H1 (cell line): ENCODE data around the gene ETV1. TPM values are rescaled to one million over a fixed set of nuclear protein-coding genes. Genes with fewer than 3 reads are reported as not detected.
A peak's percentile ranks its signal among the peaks of the same experiment; 100 is the strongest.

Source experiments
- CTCF ChIA-PET: fragments of 300-600 bp; sonication (Branson Sonifier 250); formaldehyde crosslinking; loops from one replicate; lab custom pipeline; 2021; ENCODE audit not compliant: partially characterized antibody; lab: Charles Lee
- POLR2A ChIA-PET: fragments of 300-600 bp; sonication (Branson Sonifier 250); formaldehyde crosslinking; loops from one replicate; lab custom pipeline; 2021; ENCODE audit warnings: inconsistent platforms; ENCODE audit not compliant: partially characterized antibody; lab: Charles Lee
- DNase-seq, 2 experiments: peaks; one replicate each; pipeline versions ENCODE4 v3.0.0 to v3.0.0-alpha.2; 2010 to 2022; ENCODE audit warnings: low spot score in 2 of 2, low read depth in 1 of 2, mixed read lengths in 1 of 2
- FAIRE-seq: peaks from 2 replicates; lab custom pipeline; 2011; peaks lifted over from hg19 to GRCh38; lab: Jason Lieb, UNC
- H2AFZ ChIP-seq: 2 replicates; pipeline ENCODE4 v1.8.1; 2012; ENCODE audit warnings: low read length, inconsistent platforms
- H2AK5ac ChIP-seq: 2 replicates; pipeline ENCODE4 v1.6.1; 2013; ENCODE audit warnings: low read depth, low read length
- H2BK120ac ChIP-seq: replicated peaks from 2 replicates; pipeline ENCODE3; 2013; ENCODE audit warnings: low read depth, low read length, inconsistent platforms
- H2BK12ac ChIP-seq: 2 replicates; pipeline ENCODE4 v1.6.1; 2013; ENCODE audit warnings: low read depth, low read length
- H2BK15ac ChIP-seq: 2 replicates; pipeline ENCODE4 v1.6.1; 2013; ENCODE audit warnings: low read length
- H2BK20ac ChIP-seq: 2 replicates; pipeline ENCODE4 v1.6.1; 2013; ENCODE audit warnings: low read length
- H2BK5ac ChIP-seq: 2 replicates; pipeline ENCODE4 v1.6.1; 2013; ENCODE audit warnings: low read depth, low read length
- H3K14ac ChIP-seq: 2 replicates; pipeline ENCODE4 v1.6.1; 2013; ENCODE audit warnings: inconsistent platforms; ENCODE audit not compliant: insufficient read length
- H3K18ac ChIP-seq: 2 replicates; pipeline ENCODE4 v1.6.1; 2013; ENCODE audit warnings: low read length; ENCODE audit errors: extremely low read depth
- H3K23ac ChIP-seq: 2 replicates; pipeline ENCODE4 v1.6.1; 2013; ENCODE audit warnings: inconsistent platforms; ENCODE audit not compliant: insufficient read length
- H3K23me2 ChIP-seq: 2 replicates; pipeline ENCODE4 v1.6.1; 2013; ENCODE audit warnings: low read depth, low read length
- H3K27ac ChIP-seq: 2 replicates; pipeline ENCODE4 v1.6.1; 2011; ENCODE audit warnings: low read depth, low read length, inconsistent platforms
- H3K27me3 ChIP-seq, 4 experiments: replicated peaks in 1 of 4; 1 replicate in 1 of 4; 2 replicates in 3 of 4; pipeline versions ENCODE4 v1.6.1 to v1.8.1; 2011 to 2013; ENCODE audit warnings: low read length in 3 of 4, mild to moderate bottlenecking in 3 of 4, inconsistent platforms in 2 of 4, mixed read lengths in 2 of 4, moderate library complexity in 1 of 4; ENCODE audit not compliant: control insufficient read depth in 3 of 4, insufficient read depth in 3 of 4; ENCODE audit errors: extremely low read depth in 1 of 4
- H3K36me3 ChIP-seq, 4 experiments: 2 replicates each; pipeline versions ENCODE4 v1.6.1 to v1.8.1; 2011 to 2013; ENCODE audit warnings: mild to moderate bottlenecking in 4 of 4, low read length in 3 of 4, moderate library complexity in 2 of 4, control low read depth in 1 of 4, inconsistent platforms in 1 of 4; ENCODE audit not compliant: insufficient read depth in 4 of 4, control insufficient read depth in 2 of 4
- H3K4ac ChIP-seq: replicated peaks from 2 replicates; pipeline ENCODE3; 2013; ENCODE audit warnings: low read length, low read depth, mixed read lengths, inconsistent platforms; ENCODE audit not compliant: insufficient read length
- H3K4me1 ChIP-seq, 4 experiments: replicated peaks in 1 of 4; 1 replicate in 1 of 4; 2 replicates in 3 of 4; pipeline versions ENCODE4 v1.6.1 to v1.8.1; 2011 to 2013; ENCODE audit warnings: low read length in 3 of 4, inconsistent platforms in 2 of 4, mixed read lengths in 1 of 4; ENCODE audit not compliant: insufficient read depth in 4 of 4, control insufficient read depth in 3 of 4
- H3K4me2 ChIP-seq, 2 experiments: 2 replicates each; pipeline versions ENCODE4 v1.6.1 to v1.8.1; 2011 to 2013; ENCODE audit warnings: low read depth in 2 of 2, low read length in 2 of 2, control low read depth in 1 of 2, inconsistent platforms in 1 of 2, mild to moderate bottlenecking in 1 of 2; ENCODE audit not compliant: insufficient read depth in 1 of 2
- H3K4me3 ChIP-seq, 4 experiments: fragments of 200-600, 300-600 bp in 1 of 4; sonication (generic), shearing (Covaris generic), sonication (Bioruptor Twin) in 1 of 4; 2 replicates each; pipeline versions ENCODE4 v1.5.1 to v1.8.1; 2011 to 2016; ENCODE audit warnings: low read length in 4 of 4, low read depth in 3 of 4, control low read depth in 2 of 4, inconsistent platforms in 2 of 4, mild to moderate bottlenecking in 2 of 4, mixed read lengths in 1 of 4, moderate library complexity in 1 of 4; ENCODE audit not compliant: insufficient read depth in 2 of 4; ENCODE audit errors: extremely low read depth in 1 of 4
- H3K56ac ChIP-seq: replicated peaks from 2 replicates; pipeline ENCODE3; 2013; ENCODE audit warnings: low read depth, mild to moderate bottlenecking, mixed read lengths, low read length, inconsistent platforms; ENCODE audit not compliant: insufficient read length
- H3K79me1 ChIP-seq: 2 replicates; pipeline ENCODE4 v1.6.1; 2013; ENCODE audit warnings: low read depth, low read length, control low read depth
- H3K79me2 ChIP-seq, 2 experiments: 2 replicates each; pipeline versions ENCODE4 v1.6.1 to v1.8.1; 2012 to 2013; ENCODE audit warnings: low read length in 2 of 2, mild to moderate bottlenecking in 2 of 2, inconsistent platforms in 1 of 2; ENCODE audit not compliant: insufficient read depth in 2 of 2, control insufficient read depth in 1 of 2
- H3K9ac ChIP-seq, 4 experiments: replicated peaks in 1 of 4; 1 replicate in 1 of 4; 2 replicates in 3 of 4; pipeline versions ENCODE4 v1.6.1 to v1.8.1; 2011 to 2013; ENCODE audit warnings: low read depth in 3 of 4, low read length in 3 of 4, control low read depth in 2 of 4, mild to moderate bottlenecking in 2 of 4, moderate library complexity in 2 of 4, inconsistent platforms in 1 of 4; ENCODE audit errors: extremely low read depth in 1 of 4
- H3K9me3 ChIP-seq, 2 experiments: 2 replicates each; pipeline versions ENCODE4 v1.6.1 to v1.8.1; 2012 to 2013; ENCODE audit warnings: mild to moderate bottlenecking in 2 of 2, moderate library complexity in 2 of 2, control low read depth in 1 of 2, inconsistent platforms in 1 of 2, low read depth in 1 of 2, low read length in 1 of 2, mixed read lengths in 1 of 2; ENCODE audit not compliant: insufficient read depth in 2 of 2
- H4K20me1 ChIP-seq, 2 experiments: replicated peaks in 1 of 2; 2 replicates each; pipeline versions ENCODE3 to v1.8.1; 2011 to 2013; ENCODE audit warnings: inconsistent platforms in 2 of 2, low read length in 2 of 2, mild to moderate bottlenecking in 1 of 2; ENCODE audit not compliant: insufficient read depth in 2 of 2, control insufficient read depth in 1 of 2
- H4K5ac ChIP-seq: 2 replicates; pipeline ENCODE4 v1.6.1; 2013; ENCODE audit warnings: low read length, low read depth, mixed read lengths, inconsistent platforms; ENCODE audit not compliant: insufficient read length
- H4K8ac ChIP-seq: 2 replicates; pipeline ENCODE4 v1.8.0; 2013; ENCODE audit warnings: mild to moderate bottlenecking, moderate library complexity, low read length, inconsistent platforms; ENCODE audit not compliant: insufficient read depth; ENCODE audit errors: extremely low read depth
- H4K91ac ChIP-seq: replicated peaks from 2 replicates; pipeline ENCODE3; 2013; ENCODE audit warnings: low read length, mixed read lengths, inconsistent platforms; ENCODE audit not compliant: insufficient read length
- ATF3 ChIP-seq: IDR thresholded peaks from 2 replicates; pipeline ENCODE4 v1.6.1; 2011; ENCODE audit warnings: low read depth, mild to moderate bottlenecking, low read length; ENCODE audit not compliant: insufficient read depth
- E2F6 ChIP-seq: IDR thresholded peaks from 2 replicates; pipeline ENCODE4 v1.6.1; 2012; ENCODE audit warnings: inconsistent platforms
- MAFK ChIP-seq: IDR thresholded peaks from 2 replicates; pipeline ENCODE4 v1.6.1; 2012; ENCODE audit warnings: low read depth, mild to moderate bottlenecking, improper control_type of control experiment, low read length
- RNF2 ChIP-seq: fragments of 200-900, 300-1000 bp; sonication (generic); IDR thresholded peaks from 2 replicates; pipeline ENCODE4 v1.7.1; 2016; ENCODE audit warnings: borderline replicate concordance, low read depth, mild to moderate bottlenecking, antibody characterized with exemption, low read length; ENCODE audit not compliant: poor library complexity, severe bottlenecking; ENCODE audit errors: missing control alignments
- WGBS, 2 experiments: shearing (Covaris generic) in 1 of 2; methylation state at CpG; one replicate each; pipeline versions ENCODE4 v1.1.6 to v1.1.7; 2013 to 2015; ENCODE audit warnings: low lambda C conversion rate in 2 of 2, mixed read lengths in 2 of 2, inconsistent platforms in 1 of 2, low coverage in 1 of 2, missing lambda C conversion rate in 1 of 2; ENCODE audit not compliant: insufficient replicate concordance in 2 of 2, insufficient coverage in 1 of 2, insufficient read length in 1 of 2; ENCODE audit errors: extremely low coverage in 1 of 2, missing lambda C conversion rate in 1 of 2; 5-methylcytosine and 5-hydroxymethylcytosine counted together
- polyA plus RNA-seq, 7 experiments: library from polyadenylated mRNA; depleted of rRNA in 3 of 7; stranded (reverse) in 5 of 7; unstranded in 2 of 7; fragments of >200 nt in 5 of 7; fragments of 200-250 nt in 2 of 7; gene quantifications; 1 replicate in 5 of 7; 2 replicates in 1 of 7; 4 replicates in 1 of 7; pipeline versions ENCODE4 v1.2.1 to v1.2.3, GENCODE V29; 2011 to 2013; ENCODE audit warnings: missing spikeins in 2 of 7, mixed read lengths in 2 of 7
- total RNA-seq: library from RNA; stranded (reverse); fragmentation: NEBNext Ultra II Directional; extraction: Animal tissue kit (Norgen Biotek cat#: 25700); gene quantifications from 2 replicates; pipeline ENCODE4 v1.2.1, GENCODE V29; 2021

Gene ETV1
- total and polyA plus RNA-seq, 2 of the 8 experiments (the other 6 are each of a cell fraction or from before 2014, with no cell fraction given) = 58.3 to 91.2 TPM

- Histone ChIP-seq H3K27ac (0 out of 2 replicates have a peak overlapping the region, but pooled peaks have one; percentile 5), H2AK5ac (no peak overlapping the region), H3K4me3 (no peak overlapping the region), H3K23me2 (no peaks in the 10 kb centered on the region), H3K79me2 (no peaks in the 10 kb centered on the region), H3K79me1 (no peaks in the 10 kb centered on the region), H3K56ac (no peak overlapping the region), H2AFZ (no peak overlapping the region), H4K20me1 (no peaks in the 10 kb centered on the region), H3K14ac (no peak overlapping the region), H2BK15ac (no peak overlapping the region), H2BK12ac (no peak overlapping the region), H3K23ac (no peak overlapping the region), H3K4ac (no peak overlapping the region), H2BK5ac (no peak overlapping the region), H3K4me1 (no peaks in the 10 kb centered on the region), H3K36me3 (peaks cover 4 to 30% (median 19%) of the 10 kb centered on the region in 4 experiments; a peak in 6 of 8 replicates), H3K9me3 (no peaks in the 10 kb centered on the region), H4K8ac (no peak overlapping the region), H3K4me2 (no peak overlapping the region), H2BK20ac (no peak overlapping the region), H4K5ac (no peak overlapping the region), H2BK120ac (no peak overlapping the region), H3K18ac (no peak overlapping the region), H4K91ac (no peak overlapping the region), H3K9ac (no peak overlapping the region), H3K27me3 (no peaks in the 10 kb centered on the region)
- FAIRE-seq (peak; percentile 24), DNase-seq (no peak)
- ChIA-PET POLR2A (no interaction called here), CTCF (no interaction called here)
- 94% methylated on average over 3 of the region's 3 CpGs; no CpG with 5 or more reads in 1 of the 2 experiments for WGBS, 2 experiments
- no peak for TF ChIP-seq MAFK
- no peak for TF ChIP-seq RNF2
- no peak for TF ChIP-seq ATF3
- TF ChIP-seq E2F6 = no peak
Measured at GRCh38 chr7:13933091-13933490, 56.4 kb downstream of the ETV1 start.
